HPDE6-E6E7 (cell line): Measurements from ENCODE around the gene TRERF1.
"Not testable (repeated sequence)": the region's sequence is repeated elsewhere in the genome, so short reads cannot be mapped to it uniquely, and the experiment has no call there.

Source experiments
- DNase-seq: peaks from one replicate; pipeline ENCODE4 v3.0.0; 2011; ENCODE audit warnings: missing footprints; ENCODE audit errors: extremely low spot score

Gene TRERF1

GRCh38 chr6:42338744-42339222, 112.9 kb downstream of the TRERF1 start:
- DNase-seq, result peak; percentile 83

- DNase-seq, result no peak
These were observed 113.6 kb downstream of the TRERF1 start for GRCh38 chr6:42337985-42338743.

GRCh38 chr6:42336431-42336830, 115.3 kb downstream of the TRERF1 start:
- DNase-seq, result no peak

DNA sequence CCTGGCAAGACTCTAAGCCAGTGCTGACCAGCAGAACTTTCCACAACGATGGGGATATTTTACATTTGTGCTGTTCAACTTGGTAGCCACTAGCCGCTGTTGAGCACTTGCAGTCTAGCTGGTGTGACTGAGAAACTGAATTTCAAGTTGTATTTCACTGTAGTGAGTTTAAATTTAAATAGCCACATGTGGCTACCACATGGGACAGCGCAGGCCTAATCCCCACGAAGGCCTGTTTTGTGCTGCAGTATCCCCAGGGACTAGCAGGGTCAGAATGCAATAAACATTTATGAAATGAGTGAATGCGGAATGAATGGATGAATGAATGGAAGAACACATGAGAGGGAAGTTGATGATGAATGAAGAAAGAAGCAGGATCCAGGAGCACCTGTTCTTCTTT, 115.8 kb downstream of the TRERF1 start:
- DNase-seq, result no peak

- no peak for DNase-seq
These were observed 116.9 kb downstream of the TRERF1 start for GRCh38 chr6:42334870-42335269.

GRCh38 chr6:42333612-42334011, 118.1 kb downstream of the TRERF1 start:
- DNase-seq, result no peak

- DNase-seq, result no peak
These were observed 118.8 kb downstream of the TRERF1 start for GRCh38 chr6:42332916-42333315.

DNA sequence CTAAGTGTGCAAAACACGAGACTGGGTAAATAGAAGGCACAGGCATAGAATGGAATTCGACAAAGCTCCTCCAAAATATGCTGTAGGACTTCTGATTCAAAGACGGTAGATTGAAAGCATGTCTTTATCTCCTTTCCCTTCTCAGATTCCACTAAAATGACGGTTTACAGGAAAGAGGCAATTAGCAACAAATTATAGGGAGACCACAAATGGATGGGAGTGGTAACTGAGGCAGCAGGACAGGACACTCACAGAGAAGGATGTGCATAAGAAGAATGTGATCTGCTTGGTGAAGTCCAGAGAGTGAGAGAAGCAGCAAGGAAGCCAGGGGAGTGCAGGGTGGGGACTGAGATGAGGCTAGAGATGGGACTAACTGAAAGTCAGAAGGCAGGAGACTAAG, 120.7 kb downstream of the TRERF1 start:
- DNase-seq, result no peak

DNA sequence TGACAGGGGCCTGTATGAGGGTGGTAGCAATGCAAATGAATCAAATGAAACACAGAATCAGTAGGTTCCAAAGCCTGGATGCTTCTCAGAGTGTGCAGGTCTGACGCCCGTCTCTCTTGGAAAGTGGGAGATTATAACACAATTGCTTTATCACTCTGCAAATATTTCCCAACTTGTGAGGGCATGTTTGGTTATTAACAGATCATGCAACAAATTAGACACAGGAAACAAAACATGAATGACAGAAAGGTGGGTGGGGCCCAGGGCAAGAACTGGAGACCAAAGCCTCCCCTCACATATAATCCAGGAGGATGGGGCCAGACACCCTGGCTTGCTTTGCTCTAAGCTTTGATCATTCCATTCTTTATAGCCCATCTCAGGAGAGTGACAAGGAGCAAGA, 125.5 kb downstream of the TRERF1 start:
- peak; percentile 82 for DNase-seq

GRCh38 chr6:42324656-42325324, 126.9 kb downstream of the TRERF1 start:
- DNase-seq, result not testable (repeated sequence)

GRCh38 chr6:42322676-42323075, 129.1 kb downstream of the TRERF1 start:
- no peak for DNase-seq

GRCh38 chr6:42321976-42322375, 129.8 kb downstream of the TRERF1 start:
- DNase-seq, result no peak

GRCh38 chr6:42320762-42321161, 131.0 kb downstream of the TRERF1 start:
- DNase-seq, result no peak

DNA sequence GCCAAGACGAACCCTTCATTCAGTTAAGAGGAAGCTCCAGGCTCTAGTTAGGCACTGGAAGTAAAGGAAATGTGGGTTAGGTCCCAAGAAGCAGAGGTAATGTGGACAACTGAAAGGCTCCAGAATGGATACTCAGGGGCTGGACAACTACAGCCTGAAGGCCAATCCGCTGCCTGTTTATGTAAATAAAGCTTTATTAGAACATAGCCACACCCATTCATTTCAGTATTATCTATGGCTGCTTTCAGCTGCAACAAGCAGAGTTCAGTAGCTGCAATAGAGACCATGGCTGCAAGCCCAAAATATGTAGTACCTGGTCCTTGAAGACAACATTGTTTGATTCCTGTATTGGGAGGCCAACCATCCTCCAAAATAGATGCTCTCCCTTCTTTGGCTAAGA, 133.2 kb downstream of the TRERF1 start:
- no peak for DNase-seq

DNA sequence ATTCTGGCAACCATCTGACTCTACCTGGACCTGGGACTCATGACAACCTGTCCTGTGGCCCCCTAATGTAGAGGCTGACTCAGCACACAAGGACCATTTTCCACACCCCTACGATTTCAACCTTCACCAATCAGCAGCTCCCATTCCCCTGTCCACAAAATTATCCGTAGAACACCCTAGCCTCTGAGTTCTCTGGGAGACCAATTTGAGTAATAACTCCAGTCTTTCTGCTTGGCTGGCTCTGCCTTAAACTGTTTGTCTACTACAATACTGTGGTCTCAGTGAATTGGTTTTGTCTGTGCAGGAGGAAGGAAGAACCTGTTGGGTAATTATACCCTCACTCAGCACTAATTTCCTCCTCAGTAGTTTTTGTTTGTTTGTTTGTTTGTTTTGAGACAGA, 134.7 kb downstream of the TRERF1 start:
- no peak for DNase-seq

- DNase-seq, result peak; percentile 86
These were observed 135.4 kb downstream of the TRERF1 start for GRCh38 chr6:42315991-42316970.

DNA sequence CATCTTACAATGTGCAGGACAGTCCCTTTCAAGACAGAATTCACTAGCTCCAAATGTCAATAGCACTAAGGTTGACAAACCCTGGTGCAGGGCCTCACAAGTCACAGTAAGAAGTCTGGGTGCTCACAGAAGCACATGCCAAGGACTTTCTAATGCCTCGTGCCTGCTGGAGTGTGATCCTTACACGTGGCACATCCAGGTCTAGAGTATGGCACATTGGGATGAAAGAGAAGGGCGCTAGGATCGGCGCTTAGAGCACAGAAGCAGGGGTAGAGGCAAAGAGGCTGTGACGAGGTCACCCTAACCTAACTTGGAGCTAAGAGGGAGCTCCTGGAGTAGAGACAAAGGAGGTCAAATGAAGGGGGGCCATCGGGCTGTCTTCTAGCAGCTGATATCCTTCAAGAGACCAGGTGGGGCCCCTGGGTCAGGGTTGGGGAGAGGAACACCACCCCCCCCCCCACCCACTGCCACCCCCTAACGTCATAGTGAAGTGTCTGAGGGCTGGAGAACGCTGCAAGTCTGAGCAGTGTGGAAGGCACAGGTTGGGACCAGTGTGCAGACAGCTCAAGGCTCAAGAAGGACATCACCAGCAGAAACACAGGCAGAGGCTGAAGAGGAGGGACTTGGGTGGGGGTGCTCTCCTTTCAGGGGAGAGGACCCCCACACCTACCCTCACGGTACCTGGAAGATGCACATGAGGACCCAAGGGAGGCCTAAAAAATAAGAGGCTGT, 136.3 kb downstream of the TRERF1 start:
- DNase-seq, result no peak

DNA sequence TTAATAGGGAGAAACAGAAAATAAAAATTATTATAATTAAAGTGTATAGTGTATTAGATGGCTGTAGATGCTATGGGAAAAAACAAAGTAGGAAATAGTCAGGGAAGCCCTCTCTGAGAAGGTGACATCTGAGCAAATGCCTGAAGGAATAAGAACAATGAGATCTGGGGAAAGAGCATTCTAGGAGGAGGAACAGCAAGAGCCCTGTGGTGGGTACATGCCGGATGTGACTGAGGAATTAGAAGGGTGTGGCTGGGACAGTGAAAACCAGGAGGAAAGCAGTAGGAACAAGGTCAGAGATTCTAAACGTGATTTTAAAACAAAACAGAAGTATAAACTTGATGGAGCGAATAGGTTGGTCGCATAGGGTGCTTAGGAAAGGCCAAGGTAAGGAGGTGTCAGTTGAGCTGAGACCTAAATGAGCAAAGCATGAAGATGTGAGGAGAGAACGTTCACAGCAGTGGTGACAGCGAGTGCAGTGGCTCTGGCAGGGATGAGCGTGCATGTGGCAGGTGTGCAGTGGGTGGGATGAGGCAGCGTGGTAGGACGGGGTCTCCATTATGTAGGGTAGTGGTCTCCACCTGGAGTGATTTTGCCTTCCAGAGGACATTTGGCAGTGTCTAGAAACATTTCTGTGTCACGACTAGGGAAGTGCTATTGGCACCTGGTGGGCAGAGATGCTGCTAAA, 137.0 kb downstream of the TRERF1 start:
- DNase-seq, result no peak

DNA sequence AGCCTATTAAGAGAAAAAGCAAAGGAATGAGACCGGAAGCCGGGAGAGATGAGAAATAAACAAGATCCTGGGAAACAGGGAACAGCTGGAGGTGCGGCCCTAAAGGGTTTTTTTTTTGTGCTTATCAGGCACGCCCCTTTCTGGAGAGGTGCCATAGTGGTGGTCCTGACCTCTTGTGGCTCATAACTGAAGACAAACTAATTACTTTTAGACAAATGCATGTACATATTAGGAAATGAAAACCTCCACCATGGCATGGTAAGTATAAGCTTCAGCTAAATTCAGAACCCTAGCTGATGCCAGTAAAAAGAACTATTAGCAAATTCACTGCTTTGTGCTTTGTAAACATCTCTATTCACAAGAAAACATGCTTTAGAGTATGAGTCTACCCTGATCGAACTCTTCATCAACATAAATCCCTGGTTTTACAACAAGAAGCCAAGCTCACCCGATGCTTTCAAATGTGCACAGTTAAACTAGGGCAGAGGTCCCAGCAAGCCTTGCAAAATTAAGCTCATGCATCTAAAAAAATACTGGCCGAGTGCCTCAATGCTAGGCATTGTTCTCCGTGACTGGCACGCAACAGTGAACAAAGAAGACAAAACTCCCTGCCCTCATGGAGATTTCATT, 137.7 kb downstream of the TRERF1 start:
- no peak for DNase-seq

DNA sequence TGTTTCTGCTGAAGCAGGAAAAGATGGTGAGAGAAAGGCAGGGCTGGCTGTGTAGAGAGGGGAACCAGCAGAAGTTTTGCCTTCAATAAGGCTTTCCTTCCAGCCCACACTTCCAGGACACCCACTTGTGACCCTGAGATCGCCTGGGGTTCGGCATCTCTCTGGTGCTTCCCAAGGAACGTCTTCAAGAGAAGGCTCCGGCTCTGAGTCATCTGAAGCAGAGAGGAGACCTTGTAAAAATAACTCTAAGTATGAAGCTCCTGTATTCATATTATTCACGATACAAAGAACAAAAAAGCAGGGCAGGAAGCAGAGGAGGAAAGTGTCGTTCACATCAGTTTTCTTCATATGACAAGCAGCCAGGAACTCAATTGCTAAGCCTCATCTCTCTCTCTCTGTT, 138.7 kb downstream of the TRERF1 start:
- no peak for DNase-seq
